ENCODE data around the gene KIAA1958. TPM values are rescaled to one million over a fixed set of nuclear protein-coding genes. Genes with fewer than 3 reads are reported as not detected.

Gene KIAA1958
- total RNA-seq, 1 experiment from 2014 or later: 4.2 TPM

DNA sequence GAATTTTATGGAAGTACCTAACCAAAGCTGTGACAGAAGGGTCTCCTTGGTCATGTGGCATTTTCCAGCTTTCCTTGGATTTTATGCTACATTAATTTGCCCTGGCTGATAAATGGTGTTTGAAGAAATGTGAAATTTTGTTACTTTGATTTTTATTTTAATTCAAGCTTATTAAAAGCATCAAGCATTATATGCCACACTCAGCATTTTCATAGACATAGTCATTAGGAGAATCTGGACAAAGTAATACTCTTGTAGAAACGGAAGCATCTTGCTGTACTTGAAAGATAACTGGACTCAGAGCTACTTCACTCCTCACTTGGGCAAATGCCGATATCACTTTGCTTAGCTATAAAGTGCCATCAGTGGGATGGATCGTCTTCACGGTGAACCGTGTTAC lies 177.1 kb downstream of the KIAA1958 start:
- no TSS peak for BruUV-seq (replicated peaks)
- Histone ChIP-seq H3F3A (ENCODE audit: low read length, unreplicated experiment) (no peaks in the 10 kb centered on the region), H3K27me3 (ENCODE audit: low read length) (no peaks in the 10 kb centered on the region), H3K36me3 (ENCODE audit: low read depth, low read length) (no peaks in the 10 kb centered on the region), H2AFZ (ENCODE audit: low read length) (no peak overlapping the region), H3K4me1 (ENCODE audit: insufficient read depth, low read length) (peaks cover 4% of the 10 kb centered on the region; the same call in 1 of the 2 replicates), H3K27ac (ENCODE audit: low read length) (no peak overlapping the region), H3K79me2 (ENCODE audit: low read length) (no peaks in the 10 kb centered on the region), H3K4me3 (ENCODE audit: low read length) (no peak overlapping the region), H4K20me1 (ENCODE audit: low read length) (no peaks in the 10 kb centered on the region), H3K9me2 (replicated peaks; ENCODE audit: low read length) (no peaks in the 10 kb centered on the region), H3K9me3 (ENCODE audit: low read length) (no peaks in the 10 kb centered on the region), H3K4me2 (ENCODE audit: low read length) (no peak overlapping the region), H3K9ac (ENCODE audit: low read length) (no peak overlapping the region)
- ChIA-PET CTCF (no interaction called here), POLR2A (ENCODE audit: unreplicated experiment) (no interaction called here)
- DNase-seq (no peak), ATAC-seq (no peak)
- intact Hi-C loops (cut with micrococcal nuclease): loop anchor here (2.0 to 10.0 kb wide), 2 partner anchors 177 to 279 kb away; partner anchors contain the start of genes HSDL2 and KIAA1958
- no peak for TF ChIP-seq EZH2 (IDR thresholded peaks at IDR 0.05; ENCODE audit: low read length, unreplicated experiment)
- TF ChIP-seq, protein P1, sequence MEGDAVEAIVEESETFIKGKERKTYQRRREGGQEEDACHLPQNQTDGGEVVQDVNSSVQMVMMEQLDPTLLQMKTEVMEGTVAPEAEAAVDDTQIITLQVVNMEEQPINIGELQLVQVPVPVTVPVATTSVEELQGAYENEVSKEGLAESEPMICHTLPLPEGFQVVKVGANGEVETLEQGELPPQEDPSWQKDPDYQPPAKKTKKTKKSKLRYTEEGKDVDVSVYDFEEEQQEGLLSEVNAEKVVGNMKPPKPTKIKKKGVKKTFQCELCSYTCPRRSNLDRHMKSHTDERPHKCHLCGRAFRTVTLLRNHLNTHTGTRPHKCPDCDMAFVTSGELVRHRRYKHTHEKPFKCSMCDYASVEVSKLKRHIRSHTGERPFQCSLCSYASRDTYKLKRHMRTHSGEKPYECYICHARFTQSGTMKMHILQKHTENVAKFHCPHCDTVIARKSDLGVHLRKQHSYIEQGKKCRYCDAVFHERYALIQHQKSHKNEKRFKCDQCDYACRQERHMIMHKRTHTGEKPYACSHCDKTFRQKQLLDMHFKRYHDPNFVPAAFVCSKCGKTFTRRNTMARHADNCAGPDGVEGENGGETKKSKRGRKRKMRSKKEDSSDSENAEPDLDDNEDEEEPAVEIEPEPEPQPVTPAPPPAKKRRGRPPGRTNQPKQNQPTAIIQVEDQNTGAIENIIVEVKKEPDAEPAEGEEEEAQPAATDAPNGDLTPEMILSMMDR (conservative IDR thresholded peaks at IDR 0.05; ENCODE audit: low read depth, low read length): no peak
- no peak for TF ChIP-seq EZH2phosphoT487 (IDR thresholded peaks at IDR 0.05; ENCODE audit: borderline replicate concordance, low read length)

DNA sequence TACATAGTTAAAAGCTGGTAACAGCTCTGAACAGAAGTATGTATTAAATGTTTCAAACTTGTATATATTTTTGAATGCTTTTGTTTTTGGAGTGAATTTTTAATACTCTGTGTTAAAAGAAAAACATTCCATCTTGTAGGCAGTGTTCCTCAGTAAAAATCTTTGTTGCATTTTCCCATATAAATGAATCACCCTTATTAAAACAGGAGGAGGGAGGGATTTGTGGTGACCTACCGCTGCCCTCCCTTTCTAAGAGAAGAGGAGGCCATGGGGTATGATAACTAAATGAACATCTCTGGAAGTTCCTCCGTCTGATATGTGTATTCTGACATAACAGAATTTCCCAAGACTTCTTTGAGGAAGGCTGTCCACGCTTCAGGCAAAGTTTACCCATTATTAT lies 177.9 kb downstream of the KIAA1958 start:
- intact Hi-C loops (cut with micrococcal nuclease): loop anchor here (2.0 to 10.0 kb wide), 2 partner anchors 178 to 280 kb away; partner anchors contain the start of genes HSDL2 and KIAA1958

DNA sequence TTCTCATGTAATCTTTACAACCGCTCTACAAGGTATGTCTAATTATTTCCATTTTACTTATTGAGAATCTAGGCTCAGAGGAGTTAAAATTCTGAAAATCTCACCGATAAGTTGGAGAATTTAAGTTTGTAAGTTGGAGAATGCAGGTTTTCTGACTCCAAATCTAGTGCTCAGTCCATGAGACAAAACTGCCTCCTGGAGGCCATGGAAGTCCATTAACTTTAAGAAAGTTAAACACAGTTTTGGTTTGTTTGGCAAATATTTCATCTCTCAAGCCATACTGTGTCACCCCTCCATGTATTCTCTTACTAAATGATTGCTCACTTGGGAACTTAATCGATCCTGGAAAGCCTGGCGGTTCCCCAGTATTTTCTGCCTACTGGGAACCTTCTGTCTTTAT lies 178.7 kb downstream of the KIAA1958 start:
- no peaks in the 10 kb centered on the region for H4K20me1 ChIP-seq (ENCODE audit: low read length)
- DNase-seq (peak; percentile 40), ATAC-seq (peak; percentile 48)
- no peaks in the 10 kb centered on the region for H3K9me2 ChIP-seq (replicated peaks; ENCODE audit: low read length)
- H3F3A ChIP-seq (ENCODE audit: low read length, unreplicated experiment): no peaks in the 10 kb centered on the region
- H3K36me3 ChIP-seq (ENCODE audit: low read depth, low read length): no peaks in the 10 kb centered on the region
- intact Hi-C loops (cut with micrococcal nuclease): loop anchor here (1.0 to 10.0 kb wide), 3 partner anchors 179 to 281 kb away; partner anchors contain the start of genes HSDL2 and KIAA1958
- no peaks in the 10 kb centered on the region for H3K27me3 ChIP-seq (ENCODE audit: low read length)
- ChIA-PET POLR2A (ENCODE audit: unreplicated experiment) (interaction anchor here (0.5 kb wide), 1 partner anchor 249 kb away, joined by 3 read pairs; no protein-coding TSS in a partner anchor), CTCF (no interaction called here)
- H3K4me2 ChIP-seq (ENCODE audit: low read length): no peak overlapping the region
- TF ChIP-seq, protein P1 (conservative IDR thresholded peaks at IDR 0.05; ENCODE audit: low read depth, low read length): peak; percentile 52
- TF ChIP-seq EZH2 (IDR thresholded peaks at IDR 0.05; ENCODE audit: low read length, unreplicated experiment) (no peak), EZH2phosphoT487 (IDR thresholded peaks at IDR 0.05; ENCODE audit: borderline replicate concordance, low read length) (no peak)
- H3K9ac ChIP-seq (ENCODE audit: low read length): no peak overlapping the region
- H3K4me1 ChIP-seq (ENCODE audit: insufficient read depth, low read length): peaks cover 4% of the 10 kb centered on the region; the same call in 1 of the 2 replicates
- H2AFZ ChIP-seq (ENCODE audit: low read length): no peak overlapping the region
- no peaks in the 10 kb centered on the region for H3K9me3 ChIP-seq (ENCODE audit: low read length)
- H3K79me2 ChIP-seq (ENCODE audit: low read length): no peaks in the 10 kb centered on the region
- H3K27ac ChIP-seq (ENCODE audit: low read length): no peak overlapping the region
- H3K4me3 ChIP-seq (ENCODE audit: low read length): no peak overlapping the region
- BruUV-seq (replicated peaks): no TSS peak

More for the DNA sequence above, 177.9 kb downstream of the KIAA1958 start:
- no peak overlapping the region for H3K4me2 ChIP-seq (ENCODE audit: low read length)
- H3K9me2 ChIP-seq (replicated peaks; ENCODE audit: low read length): no peaks in the 10 kb centered on the region
- no peaks in the 10 kb centered on the region for H4K20me1 ChIP-seq (ENCODE audit: low read length)
- no peaks in the 10 kb centered on the region for H3K9me3 ChIP-seq (ENCODE audit: low read length)
- no peak overlapping the region for H3K9ac ChIP-seq (ENCODE audit: low read length)
- H3K27me3 ChIP-seq (ENCODE audit: low read length): no peaks in the 10 kb centered on the region
- ChIA-PET POLR2A (ENCODE audit: unreplicated experiment) (no interaction called here), CTCF (no interaction called here)
- DNase-seq (peak; percentile 12), ATAC-seq (peak; percentile 70)
- H3K79me2 ChIP-seq (ENCODE audit: low read length): no peaks in the 10 kb centered on the region
- H3K4me1 ChIP-seq (ENCODE audit: insufficient read depth, low read length): peaks cover 4% of the 10 kb centered on the region; the same call in 1 of the 2 replicates
- no peak for TF ChIP-seq EZH2phosphoT487 (IDR thresholded peaks at IDR 0.05; ENCODE audit: borderline replicate concordance, low read length)
- TF ChIP-seq, protein P1 (conservative IDR thresholded peaks at IDR 0.05; ENCODE audit: low read depth, low read length): no peak
- no peak for TF ChIP-seq EZH2 (IDR thresholded peaks at IDR 0.05; ENCODE audit: low read length, unreplicated experiment)
- no peak overlapping the region for H3K4me3 ChIP-seq (ENCODE audit: low read length)
- H3F3A ChIP-seq (ENCODE audit: low read length, unreplicated experiment): no peaks in the 10 kb centered on the region
- BruUV-seq (replicated peaks): no TSS peak
- no peak overlapping the region for H3K27ac ChIP-seq (ENCODE audit: low read length)
- no peaks in the 10 kb centered on the region for H3K36me3 ChIP-seq (ENCODE audit: low read depth, low read length)
- H2AFZ ChIP-seq (ENCODE audit: low read length): no peak overlapping the region
